B cell (primary cell): ENCODE measurements around the gene PPP1R16B.
"Not testable (repeated sequence)": the region's sequence is repeated elsewhere in the genome, so short reads cannot be mapped to it uniquely, and the experiment has no call there.

Experiments
- EZH2 ChIP-seq: IDR thresholded peaks from 2 replicates; pipeline ENCODE4 v1.6.1; 2012; ENCODE audit warnings: borderline replicate concordance, low read depth, mild to moderate bottlenecking, moderate library complexity, low read length; ENCODE audit not compliant: insufficient read depth, poor library complexity, severe bottlenecking
- TF ChIP-seq, protein P1 (sequence below): fragments of 200-600 bp; IDR thresholded peaks from one replicate; pipeline ENCODE4 v1.8.0; 2022; ENCODE audit warnings: antibody characterized with exemption, mild to moderate bottlenecking

DNA sequence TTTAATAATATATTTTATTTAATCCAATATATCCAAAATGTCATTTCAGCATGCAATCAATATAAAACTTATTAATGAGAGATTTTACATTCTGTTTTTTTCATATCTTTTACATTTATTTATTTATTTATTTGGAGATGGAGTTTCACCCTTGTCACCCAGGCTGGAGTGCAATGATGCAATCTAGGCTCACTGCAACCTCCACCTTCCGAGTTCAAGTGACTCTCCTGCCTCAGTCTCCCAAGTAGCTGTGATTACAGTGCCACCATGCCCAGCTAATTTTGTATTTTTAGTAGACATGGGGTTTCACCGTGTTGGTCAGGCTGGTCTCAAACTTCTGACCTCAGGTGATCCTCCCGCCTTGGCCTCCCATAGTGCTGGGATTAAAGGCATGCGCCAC, 54.4 kb downstream of the PPP1R16B start:
- TF ChIP-seq, protein P1, sequence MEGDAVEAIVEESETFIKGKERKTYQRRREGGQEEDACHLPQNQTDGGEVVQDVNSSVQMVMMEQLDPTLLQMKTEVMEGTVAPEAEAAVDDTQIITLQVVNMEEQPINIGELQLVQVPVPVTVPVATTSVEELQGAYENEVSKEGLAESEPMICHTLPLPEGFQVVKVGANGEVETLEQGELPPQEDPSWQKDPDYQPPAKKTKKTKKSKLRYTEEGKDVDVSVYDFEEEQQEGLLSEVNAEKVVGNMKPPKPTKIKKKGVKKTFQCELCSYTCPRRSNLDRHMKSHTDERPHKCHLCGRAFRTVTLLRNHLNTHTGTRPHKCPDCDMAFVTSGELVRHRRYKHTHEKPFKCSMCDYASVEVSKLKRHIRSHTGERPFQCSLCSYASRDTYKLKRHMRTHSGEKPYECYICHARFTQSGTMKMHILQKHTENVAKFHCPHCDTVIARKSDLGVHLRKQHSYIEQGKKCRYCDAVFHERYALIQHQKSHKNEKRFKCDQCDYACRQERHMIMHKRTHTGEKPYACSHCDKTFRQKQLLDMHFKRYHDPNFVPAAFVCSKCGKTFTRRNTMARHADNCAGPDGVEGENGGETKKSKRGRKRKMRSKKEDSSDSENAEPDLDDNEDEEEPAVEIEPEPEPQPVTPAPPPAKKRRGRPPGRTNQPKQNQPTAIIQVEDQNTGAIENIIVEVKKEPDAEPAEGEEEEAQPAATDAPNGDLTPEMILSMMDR, result not testable (repeated sequence)
- TF ChIP-seq EZH2, result not testable (repeated sequence)
